Urothelium cell line (cell line): ENCODE measurements around the gene PRC1.
"Not testable (repeated sequence)": the region's sequence is repeated elsewhere in the genome, so short reads cannot be mapped to it uniquely, and the experiment has no call there.

Experiments
- DNase-seq: peaks from one replicate; pipeline ENCODE4 v3.0.0; 2011; ENCODE audit warnings: low spot score, mixed read lengths
- FAIRE-seq: peaks from 2 replicates; lab custom pipeline; 2011; peaks lifted over from hg19 to GRCh38; lab: Jason Lieb, UNC

The PRC1 gene

DNA sequence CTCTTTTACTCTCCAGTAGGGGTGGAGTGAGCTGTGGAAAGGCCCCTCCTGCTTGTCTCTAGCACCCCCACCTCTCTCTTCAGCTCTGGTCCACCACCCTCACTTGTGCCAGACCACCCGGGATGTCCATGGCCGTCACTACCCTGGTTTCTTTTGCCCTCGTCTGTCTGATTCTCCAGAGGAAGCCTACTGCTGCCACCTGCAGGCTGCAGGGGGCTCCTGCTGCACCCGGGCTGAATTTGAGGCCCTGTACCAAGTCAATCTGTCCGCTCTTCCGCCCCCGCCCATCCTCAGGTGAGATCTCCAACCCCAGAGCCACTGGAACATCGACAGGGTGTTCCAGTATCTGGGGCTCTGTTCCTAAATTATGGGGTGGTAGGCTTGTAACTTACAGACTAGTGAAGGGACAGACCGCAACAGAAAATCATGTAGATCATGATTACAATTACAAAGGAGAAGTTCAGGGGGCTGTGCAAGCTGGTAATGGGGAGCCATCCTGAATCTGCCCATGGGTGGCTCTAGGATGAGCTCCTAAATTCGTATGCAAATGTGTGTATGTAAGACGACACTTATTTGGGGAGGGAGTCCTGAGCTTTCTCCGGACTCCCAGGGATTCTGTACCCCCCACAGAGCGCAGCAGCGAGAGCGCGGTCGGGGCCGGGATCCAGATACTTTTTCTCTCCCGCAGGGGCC lies 59.9 kb downstream of the PRC1 start:
- FAIRE-seq (no peak), DNase-seq (peak; percentile 89)

DNA sequence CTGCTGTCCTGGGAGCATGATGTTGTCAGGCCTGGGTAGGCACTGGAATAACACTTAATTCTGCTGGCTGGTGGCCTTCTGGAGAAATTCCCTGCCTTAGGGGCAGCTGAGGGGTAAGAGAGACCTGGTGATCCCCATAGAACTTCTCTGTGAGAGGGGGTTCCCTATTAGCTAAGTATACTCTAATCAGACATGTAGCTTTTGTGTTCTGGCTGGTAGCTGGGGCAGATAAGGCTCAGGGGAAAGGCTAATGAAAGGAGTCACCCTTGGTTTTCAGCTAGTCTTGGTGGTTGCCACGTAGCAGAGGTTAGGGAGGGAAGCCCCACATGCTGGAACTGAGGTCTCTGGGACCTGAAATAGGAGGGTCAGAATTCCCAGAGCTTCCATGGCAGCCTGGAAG lies 61.0 kb downstream of the PRC1 start:
- DNase-seq (no peak), FAIRE-seq (no peak)

DNA sequence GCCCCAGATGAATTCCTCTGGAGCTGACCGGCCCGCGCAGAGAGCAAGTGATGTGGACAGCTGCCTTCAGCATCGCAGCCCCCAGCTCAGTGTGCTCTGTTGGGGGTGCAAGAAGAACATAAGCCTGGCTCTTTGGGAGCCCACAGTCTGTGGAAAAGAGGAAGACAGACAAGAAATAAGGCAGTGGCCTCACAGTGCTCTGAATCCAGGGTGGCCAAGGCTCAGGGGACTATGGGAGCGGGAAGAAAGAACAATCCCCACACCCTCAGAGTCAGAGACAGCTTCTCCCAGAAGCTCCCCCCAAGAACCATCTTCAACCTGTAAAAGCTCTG lies 61.7 kb downstream of the PRC1 start:
- DNase-seq (no peak), FAIRE-seq (no peak)

DNA sequence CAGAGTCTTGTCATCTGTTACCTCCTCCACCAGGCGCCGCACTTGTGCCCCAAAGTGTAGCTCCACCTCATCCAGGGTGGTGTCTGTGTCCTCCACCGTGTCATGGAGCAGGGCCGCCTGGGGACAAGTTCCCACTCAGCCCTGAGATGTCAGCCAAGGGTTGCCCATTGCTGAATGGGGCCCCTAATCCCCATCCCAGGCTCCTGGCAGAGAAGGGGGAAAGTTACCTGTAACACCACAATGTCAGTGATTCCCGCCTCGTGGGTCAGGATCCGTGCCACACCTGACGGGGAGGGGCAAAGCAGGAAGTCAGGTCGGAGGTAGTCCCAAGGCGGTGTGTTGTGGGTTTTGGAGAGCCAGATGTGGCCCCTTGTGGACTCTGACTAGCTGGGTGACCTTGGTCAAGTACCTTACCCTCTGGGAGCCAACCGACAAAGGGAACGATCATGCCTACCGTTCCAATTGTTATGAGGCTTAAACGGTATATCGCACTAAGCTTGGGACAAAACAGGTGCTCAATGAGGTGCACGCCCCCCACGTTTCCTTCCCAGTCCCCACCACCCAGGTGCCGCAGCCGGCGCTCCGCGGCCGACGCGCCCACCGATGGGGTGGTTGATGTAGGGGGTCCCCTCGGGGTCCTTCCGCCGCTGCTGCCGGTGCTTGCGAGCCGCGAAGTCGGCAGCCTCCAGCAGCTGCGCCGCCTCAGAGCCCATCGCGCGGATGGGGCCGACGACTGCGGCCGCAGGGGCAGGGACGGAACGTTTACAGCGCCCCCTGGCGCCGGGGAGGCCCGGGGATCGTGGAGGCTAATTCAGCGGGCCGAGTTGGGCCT lies 62.3 kb downstream of the PRC1 start, which contains the start of gene HDDC3:
HDDC3 (minus strand) TSS at position 722 of the 832 bp plus-strand sequence; CDS start at position 713, 9 bp downstream.
- FAIRE-seq (no peak), DNase-seq (peak; percentile 92)

DNA sequence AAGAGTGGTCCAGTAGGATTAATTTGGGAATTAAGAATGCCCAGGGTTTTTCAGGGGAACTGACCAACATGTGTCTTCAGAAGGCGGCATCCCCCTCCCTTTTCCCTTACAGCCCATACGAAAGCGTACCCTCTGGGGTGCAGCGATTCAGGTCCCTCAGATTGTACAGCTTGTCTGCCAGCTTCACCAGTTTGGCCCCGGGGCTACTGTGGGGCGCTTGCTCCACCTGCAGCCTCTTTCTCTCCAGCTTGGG lies 62.8 kb downstream of the PRC1 start:
- DNase-seq (no peak), FAIRE-seq (no peak)

DNA sequence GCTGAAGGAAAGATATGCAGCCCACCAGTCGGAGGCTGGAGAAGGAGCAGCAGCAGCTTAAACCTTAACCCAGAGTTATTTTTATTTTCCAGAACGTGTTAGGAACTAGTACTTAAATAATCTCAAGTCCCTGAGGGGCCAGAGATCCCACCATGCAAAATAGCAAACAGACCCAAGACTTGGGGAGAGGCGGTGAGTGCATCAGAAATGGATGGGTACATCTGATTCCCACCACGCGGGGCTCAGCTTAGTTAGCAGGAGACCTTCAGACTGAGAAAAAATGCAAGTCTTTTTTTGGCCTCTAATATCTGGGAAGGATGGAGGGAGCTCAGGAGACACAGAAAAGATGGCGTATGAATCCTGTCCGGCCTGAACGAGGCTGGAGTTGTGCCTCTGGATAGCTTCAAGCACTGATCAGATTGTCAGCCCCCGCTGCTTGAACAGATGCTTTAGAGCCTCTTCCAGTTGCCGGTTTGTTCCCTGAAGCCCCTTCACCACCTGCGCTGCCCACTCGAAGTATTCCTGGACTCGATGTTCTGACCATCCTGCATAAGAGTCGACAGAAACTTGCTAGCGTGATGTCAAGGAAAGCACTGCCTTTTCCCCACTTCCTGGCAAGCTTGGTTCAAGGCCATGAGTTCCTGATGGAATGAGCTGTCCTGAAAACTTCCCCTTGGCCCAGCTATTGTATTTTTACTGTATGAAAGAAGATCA lies 63.3 kb downstream of the PRC1 start:
- DNase-seq (no peak), FAIRE-seq (no peak)

DNA sequence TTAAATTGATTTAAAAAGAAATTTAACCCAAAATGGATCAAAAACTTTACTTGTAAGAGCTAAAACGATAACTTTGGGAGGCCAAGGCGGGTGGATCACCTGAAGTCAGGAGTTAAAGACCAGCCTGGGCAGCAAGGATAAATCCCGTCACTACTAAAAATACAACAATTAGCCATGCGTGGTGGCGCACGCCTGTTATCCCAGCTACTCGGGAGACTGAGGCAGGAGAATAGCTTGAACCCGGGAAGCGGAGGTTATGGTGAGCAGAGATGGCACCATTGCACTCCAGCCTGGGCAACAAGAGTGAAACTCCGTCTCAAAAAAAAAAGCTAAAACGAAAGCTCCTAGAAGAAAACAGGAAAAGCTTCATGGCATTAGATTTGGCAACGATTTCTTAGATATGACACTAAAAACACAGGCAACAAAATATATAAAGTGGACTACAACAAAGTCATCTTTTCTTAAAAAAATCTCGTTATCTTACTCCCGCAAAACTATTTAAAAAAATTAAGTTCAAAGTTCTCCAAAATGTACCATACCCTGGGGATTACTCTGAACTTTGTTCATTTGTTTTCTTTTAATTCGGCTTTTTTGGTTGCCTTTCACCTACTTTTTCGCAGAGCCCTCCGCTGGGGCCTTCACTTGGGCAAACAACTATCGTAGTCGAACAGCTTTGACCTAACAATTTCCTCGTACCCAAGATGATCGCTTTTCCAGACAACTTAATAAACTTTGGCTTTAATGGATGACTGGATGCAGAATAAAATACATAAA lies 64.9 kb downstream of the PRC1 start:
- DNase-seq (no peak), FAIRE-seq (no peak)

DNA sequence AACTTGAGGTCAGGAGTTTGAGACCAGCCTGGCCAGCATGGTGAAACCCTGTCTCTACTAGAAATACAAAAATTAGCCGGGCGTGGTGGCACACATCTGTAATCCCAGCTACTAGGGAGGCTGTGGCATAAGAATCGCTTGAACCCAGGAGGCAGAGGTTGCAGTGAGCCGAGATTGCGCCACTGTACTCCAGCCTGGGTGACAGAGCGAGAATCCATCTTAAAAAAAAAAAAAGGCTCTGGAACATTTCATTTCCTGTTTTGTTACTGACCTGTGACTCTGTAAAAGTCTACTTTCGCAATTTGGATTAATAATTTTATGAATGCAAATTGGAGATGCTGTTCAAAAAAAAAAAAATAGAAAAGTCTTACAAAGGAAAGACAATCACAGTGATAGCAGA lies 66.2 kb downstream of the PRC1 start:
- FAIRE-seq, DNase-seq: not testable (repeated sequence)

DNA sequence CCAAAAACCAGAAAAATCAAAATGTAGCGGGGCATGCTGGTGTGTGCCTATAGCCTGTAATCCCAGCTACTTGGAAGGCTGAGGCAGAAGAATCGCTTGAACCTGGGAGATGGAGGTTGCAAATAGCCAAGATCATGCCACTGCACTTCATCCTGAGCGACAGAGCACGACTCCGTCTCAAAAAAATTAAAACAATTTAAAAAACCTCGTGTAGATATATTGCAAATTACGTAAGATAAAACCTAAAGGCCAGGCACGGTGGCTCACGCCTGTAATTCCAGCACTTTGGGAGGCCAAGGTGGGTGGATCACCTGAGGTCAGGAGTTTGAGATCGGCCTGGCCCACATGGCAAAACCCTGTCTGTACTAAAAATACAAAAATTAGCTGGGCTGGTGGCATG lies 67.6 kb downstream of the PRC1 start:
- DNase-seq, FAIRE-seq: not testable (repeated sequence)

DNA sequence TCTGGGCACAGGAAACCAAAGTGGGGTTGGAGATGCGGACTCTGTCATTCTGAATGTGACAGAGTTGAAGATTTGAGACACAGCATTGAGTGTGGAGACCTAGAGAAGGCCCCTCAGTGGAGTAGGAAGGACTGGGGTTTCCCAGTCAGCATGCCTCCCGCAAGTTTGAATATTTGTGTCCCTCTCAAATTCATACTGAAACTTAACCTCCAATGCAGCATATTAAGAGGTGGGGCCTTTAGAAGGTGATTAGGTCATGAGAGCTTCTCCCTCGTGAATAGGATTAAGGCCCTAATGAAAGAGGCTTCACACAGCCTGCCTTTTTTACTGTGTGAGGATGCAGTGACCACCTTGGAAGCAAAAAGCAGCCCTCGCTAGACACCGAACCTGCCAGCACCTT lies 70.0 kb downstream of the PRC1 start:
- DNase-seq (no peak), FAIRE-seq (no peak)

DNA sequence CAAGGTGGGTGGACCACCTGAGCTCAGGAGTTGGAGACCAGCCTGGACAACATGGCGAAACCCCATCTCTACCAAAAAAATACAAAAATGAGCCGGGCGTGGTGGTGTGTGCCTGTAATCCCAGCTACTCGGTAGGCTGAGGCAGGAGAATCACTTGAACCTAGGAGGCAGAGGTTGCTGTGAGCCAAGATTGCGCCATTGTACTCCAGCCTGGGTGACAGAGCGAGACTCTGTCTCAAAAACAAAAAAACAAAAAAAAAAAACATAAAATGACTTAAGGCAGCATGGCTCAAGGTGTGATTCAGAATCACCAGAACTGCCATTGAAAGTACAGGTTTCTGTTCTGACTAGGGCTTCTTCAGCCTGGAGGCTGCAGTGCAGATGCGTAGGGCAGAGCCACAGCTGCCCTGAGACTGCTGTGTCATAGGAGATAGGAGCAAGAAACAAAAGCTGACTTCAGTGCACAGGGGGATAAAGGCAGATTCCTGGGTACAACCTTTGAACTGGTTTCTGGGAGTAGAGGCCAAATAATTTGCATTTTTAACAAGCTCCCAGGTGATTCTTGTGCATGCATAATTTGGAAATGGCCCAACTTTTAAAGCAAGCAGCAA lies 71.5 kb downstream of the PRC1 start:
- not testable (repeated sequence) for DNase-seq

DNA sequence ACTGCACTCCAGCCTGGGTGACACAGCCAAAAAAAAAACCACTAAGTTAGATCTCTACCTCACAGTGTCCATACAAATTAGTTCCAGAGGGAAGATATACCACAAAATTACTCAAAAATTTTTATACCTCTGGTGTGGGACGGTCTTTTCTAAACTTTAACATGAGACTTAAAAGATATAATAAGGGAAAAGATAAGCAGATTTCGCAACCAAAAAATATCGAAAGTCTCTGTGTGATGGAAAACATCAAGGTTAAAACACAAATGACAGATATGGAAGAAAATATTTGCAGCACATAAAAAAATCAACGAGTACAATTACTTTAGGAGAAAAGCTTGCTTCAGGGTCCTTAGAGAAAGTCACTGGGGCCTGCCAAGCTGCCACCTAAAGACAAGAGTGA lies 72.4 kb downstream of the PRC1 start:
- FAIRE-seq (no peak), DNase-seq (no peak)

More for the DNA sequence above, 71.5 kb downstream of the PRC1 start:
- not testable (repeated sequence) for FAIRE-seq

DNA sequence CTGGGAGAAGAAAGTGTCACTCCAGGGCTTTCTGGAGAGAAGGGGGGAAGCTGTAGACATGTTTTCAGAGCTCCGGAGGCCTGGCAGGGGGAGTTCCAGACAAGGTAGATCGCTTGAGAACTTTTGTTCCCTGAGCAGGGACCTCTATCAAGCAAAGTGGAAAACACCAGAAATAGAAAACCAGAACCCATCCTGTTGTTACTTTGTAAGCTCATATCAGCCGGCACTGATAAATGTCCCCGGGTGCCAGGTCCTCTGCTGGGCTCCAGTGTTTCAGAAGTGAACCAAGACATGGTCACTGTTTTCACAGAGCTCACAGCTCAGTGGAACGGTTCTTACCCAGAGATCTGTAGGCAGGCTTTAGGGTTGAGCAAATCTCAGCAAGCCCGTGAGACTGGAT lies 75.5 kb downstream of the PRC1 start:
- FAIRE-seq, result no peak
- no peak for DNase-seq

DNA sequence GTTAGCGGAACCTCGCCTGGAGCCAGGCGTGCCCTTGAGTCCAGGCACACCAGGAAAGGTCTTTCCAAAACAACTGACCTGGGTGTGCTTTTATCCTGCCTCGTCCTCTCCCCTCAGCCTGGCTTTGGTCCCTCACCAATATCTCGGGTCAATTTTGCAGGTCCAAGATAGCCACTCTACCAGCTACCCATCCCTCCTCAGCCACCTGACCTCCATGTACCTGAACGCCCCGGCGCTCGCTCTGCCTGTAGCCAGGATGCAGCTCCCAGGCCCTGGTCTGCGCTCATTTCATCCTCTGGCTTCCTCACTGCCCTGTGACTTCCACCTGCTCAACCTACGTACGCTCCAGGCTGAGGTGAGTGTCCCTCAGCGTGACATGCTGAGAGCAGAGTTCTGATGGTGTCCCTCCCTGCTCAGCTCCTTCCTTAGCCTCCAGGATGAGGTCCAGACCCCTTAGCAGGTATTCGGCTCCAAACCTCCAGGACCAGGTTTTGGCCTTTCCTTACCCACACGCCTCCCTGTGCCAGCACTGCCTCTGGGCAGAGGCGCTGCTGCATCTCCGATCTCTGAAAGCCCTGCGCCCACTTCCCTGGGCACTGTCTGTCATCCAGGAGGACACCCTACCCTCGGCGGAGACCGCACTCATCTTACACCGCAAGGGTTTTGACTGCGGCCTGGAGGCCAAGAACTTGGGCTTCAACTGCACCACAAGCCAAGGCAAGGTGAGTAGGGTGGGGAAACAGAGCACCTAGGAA lies 76.1 kb downstream of the PRC1 start:
- DNase-seq (no peak), FAIRE-seq (no peak)

DNA sequence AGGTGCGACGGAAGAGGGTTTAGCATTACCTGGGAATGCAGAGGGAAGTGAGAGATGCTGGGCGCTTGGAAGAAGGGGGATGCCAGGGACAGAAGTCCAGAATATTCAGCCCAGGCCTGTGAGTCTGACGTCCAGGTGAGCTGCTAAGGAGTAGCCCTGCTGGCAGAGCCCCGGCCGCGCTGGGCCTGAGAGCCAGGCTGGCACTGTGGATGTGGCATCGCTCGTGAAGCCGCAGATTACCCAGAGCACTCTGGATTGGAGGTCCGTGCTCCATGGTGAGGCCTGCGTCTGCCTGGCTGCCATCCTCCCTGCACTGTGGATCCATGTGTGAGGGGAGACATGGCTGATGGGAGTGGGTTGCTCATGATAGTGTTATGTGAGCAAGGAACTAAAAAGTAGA lies 76.8 kb downstream of the PRC1 start:
- FAIRE-seq (no peak), DNase-seq (no peak)

DNA sequence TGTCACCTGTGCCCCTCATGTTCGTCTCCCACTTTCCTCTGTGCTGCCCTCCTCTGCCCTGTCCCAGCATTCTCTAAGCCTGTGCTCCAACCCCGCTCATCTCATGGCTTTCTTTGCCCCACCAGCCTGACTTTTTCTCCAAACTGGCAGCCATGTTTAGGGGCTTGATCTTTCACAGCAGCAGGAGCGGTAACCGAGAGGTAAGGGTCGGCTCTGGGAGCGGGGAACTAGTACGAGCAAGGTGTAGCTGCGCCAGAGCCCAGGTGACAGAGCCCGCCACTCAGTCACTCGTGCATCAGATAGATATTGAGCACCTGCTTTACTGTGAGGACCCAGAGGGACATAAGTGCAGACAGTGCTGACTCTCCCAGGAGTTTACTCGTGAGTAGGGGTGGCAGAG lies 77.9 kb downstream of the PRC1 start:
- FAIRE-seq, result no peak
- DNase-seq, result no peak
